NCI-H69 (cell line): Measurements from ENCODE around the gene GTF2IRD1.
"Not testable (repeated sequence)": the region's sequence is repeated elsewhere in the genome, so short reads cannot be mapped to it uniquely, and the experiment has no call there.

Experiments used
- DNase-seq: peaks from one replicate; lab custom pipeline; 2025; lab: John Stamatoyannopoulos, UW

GTF2IRD1 gene

GRCh38 chr7:74453322-74454011 lies at the start of gene GTF2IRD1:
GTF2IRD1 (plus strand) TSS chr7:74453906; CDS start chr7:74508081, 54,175 bp downstream.
- DNase-seq: peak; percentile 88

DNA sequence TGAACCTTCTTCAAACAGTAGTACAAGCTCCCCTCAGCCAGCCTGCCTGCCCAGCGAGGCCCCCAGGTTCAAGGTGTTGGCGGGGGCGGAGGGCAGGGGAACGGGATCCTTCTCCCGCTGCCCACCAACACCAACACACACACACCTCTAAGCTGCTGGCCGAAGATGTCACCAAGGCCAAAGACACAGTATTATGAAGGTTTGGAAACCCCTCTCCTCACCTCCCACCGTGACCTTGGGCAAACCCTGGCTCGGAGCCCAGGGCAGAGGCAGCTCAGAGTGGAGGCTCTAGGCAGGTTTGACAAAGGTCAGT lies 49.4 kb upstream of the GTF2IRD1 start:
- no peak for DNase-seq

DNA sequence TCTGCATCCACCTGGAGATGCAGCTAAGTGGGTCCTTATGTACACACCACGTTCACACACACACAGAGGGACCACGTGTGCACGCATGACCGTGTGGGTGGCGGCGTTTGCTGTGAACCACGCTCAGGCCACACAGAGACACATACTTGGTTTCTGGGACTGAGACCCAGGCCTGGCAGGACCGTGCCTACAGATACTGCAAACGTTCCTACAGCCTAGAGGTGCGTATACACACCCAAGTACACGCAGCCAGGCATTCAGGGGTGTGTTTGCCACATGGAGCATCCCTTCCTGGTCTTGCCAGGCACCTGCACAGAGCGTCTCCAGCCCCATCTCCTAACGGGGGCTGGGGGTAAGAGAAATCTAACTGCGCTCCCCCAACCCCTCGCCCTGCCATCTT lies 49.0 kb upstream of the GTF2IRD1 start:
- peak; percentile 12 for DNase-seq

GRCh38 chr7:74405191-74405898 lies 48.4 kb upstream of the GTF2IRD1 start:
- DNase-seq: peak; percentile 85

DNA sequence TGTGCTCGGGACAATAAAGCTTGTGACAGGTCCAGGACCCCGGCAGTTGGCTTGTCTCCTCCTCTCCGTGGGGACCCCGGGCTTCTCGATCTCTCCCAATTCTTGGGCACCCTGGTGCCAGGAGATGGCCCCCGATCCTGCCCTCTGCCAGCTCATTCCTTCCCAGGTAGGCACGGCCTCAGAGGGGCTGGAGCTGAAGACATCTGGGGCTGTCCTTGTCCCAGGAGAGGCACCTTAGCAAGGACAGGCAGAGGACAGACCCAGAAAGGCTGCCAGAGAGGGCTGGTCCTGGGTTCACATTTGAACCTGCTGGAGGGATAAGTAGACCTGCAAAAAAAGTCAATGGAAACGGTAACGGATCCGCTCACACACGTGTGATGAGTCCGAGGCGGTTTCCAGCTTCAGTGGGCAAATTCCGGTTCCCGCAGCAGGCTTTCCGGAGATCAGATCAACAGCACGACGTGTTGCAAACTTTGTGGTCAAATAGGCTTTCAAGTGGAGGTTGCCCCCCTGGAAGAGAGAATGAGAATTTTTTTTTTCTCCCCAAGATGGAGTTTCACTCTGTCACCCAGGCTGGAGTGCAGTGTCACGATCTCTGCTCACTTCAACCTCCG lies 47.7 kb upstream of the GTF2IRD1 start:
- DNase-seq: no peak

- no peak for DNase-seq
These were observed 45.7 kb upstream of the GTF2IRD1 start for GRCh38 chr7:74407958-74408357.

GRCh38 chr7:74409571-74409970 lies 44.1 kb upstream of the GTF2IRD1 start:
- no peak for DNase-seq

DNA sequence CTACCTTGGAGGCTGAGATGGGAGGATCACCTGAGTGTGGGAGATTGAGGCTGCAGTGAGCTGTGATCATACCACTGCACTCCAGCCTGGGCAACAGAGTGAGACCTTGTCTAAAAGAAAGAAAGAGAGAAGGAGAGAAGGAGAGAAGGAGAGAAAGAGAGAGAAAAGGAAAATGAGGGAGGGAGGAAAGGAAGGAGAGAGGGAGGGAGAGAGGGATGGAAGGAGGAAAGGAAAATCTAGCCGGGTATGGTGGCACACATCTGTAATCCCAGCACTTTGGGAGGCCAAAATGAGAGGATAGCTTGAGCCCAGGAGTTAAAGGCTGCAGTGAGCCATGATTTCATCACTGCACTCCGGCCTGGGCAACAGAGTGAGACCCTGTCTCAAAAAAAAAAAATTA lies 42.9 kb upstream of the GTF2IRD1 start:
- DNase-seq: no peak

- DNase-seq: not testable (repeated sequence)
These were observed 42.1 kb upstream of the GTF2IRD1 start for GRCh38 chr7:74411571-74411970.

DNA sequence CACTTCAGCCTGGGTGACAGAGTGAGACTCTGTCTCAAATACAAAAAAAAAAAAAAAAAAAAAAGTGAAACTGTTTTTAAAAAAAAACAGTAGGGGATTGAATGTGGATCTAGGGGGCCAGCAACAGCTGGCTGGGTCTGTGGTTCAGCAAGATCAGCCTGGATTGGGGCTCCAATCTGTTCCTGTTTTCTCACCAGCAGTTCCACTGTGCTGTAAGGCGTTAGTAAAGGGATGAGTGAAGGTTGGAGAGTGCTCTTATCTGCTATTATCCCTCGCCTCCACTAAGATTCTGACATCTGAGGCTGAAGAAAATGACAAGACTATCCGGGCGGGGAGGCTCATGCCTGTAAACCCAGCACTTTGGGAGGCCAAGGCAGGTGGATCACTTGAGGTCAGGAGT lies 41.6 kb upstream of the GTF2IRD1 start:
- no peak for DNase-seq

GRCh38 chr7:74412603-74413002 lies 41.1 kb upstream of the GTF2IRD1 start:
- DNase-seq: no peak

DNA sequence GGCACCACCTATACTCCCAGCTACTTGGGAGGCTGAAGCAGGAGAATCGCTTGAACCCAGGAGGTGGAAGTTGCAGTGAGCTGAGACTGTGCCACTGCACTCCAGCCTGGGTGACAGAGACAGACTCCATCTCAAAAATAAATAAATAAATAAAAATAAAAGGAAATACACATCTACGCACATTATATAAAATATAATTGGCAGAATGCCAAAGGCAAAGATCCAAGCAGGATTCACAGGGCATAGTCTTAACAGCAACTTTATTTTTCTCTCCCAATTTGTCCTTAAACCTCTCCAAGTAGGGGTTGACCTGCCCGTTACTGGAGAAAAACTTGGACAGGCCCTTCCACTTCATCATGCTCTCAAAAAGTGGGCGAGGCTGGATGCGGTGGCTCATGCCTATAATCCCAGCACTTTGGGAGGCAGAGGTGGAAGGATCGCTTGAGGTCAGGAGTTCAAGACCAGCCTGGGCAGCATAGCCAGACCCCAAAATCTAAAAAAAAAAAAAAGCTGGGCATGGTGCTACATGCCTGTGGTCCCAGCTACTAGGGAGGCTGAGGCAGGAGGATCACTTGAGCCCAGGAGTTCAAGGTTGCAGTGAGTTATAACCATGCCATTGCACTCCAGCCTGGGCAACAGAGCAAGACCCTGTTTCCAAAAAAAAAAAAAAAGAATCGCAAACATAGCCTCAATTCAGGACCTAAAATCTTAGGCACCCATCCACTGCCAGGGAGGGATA lies 38.9 kb upstream of the GTF2IRD1 start:
- DNase-seq: not testable (repeated sequence)

- peak; percentile 77 for DNase-seq
These were observed 36.2 kb upstream of the GTF2IRD1 start for GRCh38 chr7:74417419-74417971.

- no peak for DNase-seq
These were observed 35.6 kb upstream of the GTF2IRD1 start for GRCh38 chr7:74418076-74418475.

DNA sequence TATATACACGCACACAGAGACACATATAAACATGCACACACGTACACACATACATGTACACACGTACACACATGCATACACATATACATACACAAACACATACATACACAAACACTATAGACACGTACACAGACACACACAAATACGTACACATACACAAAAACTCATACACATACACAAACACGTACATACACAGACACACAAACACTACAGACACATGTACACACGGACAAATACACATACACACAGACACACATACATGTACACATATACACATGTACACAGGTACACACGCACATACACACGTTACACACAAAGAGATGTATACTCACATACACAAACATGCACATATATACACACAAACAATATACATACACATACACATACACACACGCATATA lies 35.2 kb upstream of the GTF2IRD1 start:
- DNase-seq: no peak

DNA sequence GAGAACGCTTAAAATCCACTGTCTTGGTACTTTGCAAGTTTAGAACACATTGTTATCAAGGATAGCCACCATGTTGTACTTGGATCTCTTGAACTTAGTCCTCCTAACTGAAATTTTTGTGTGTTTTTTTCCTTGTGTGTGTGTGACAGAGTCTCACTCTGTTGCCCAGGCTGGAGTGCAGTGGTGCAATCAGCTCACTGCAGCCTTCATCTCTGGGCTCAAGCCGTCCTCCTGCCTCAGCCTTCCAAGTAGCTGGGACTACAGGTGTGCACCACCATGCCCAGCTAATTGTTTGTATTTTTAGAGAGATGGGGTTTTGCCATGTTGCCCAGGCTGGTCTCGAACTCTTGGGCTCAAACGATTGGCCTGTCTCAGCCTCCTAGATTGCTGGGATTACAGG lies 34.5 kb upstream of the GTF2IRD1 start:
- not testable (repeated sequence) for DNase-seq

- no peak for DNase-seq
These were observed 33.7 kb upstream of the GTF2IRD1 start for GRCh38 chr7:74420006-74420405.

DNA sequence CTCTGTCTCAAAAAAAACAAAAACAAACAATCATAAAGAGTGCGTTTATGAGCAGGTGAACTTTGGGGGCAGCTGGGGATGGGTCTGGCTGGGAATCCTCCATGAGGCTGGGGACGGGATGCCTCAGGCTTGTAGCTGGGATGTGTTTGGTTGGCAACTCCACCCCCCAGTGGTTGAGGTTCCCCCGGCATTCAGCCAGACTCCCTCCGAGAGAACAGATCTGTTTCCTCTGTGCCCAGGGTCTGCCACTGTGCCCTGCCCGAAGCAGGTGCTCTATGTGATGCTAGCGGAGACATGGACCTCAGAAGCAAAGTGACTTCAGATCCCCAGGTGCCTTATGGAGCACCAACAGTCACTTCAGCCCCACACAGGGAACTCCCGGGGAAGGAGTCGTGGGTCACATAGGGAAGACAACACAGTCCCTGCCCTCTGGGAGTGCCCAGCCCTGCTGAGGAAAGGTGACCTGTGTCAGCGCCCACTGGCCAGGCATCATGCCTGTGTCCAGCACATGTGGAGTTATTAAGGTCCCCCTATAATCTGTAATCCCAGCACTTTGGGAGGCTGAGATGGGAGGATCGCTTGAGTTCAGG lies 29.3 kb upstream of the GTF2IRD1 start:
- no peak for DNase-seq

DNA sequence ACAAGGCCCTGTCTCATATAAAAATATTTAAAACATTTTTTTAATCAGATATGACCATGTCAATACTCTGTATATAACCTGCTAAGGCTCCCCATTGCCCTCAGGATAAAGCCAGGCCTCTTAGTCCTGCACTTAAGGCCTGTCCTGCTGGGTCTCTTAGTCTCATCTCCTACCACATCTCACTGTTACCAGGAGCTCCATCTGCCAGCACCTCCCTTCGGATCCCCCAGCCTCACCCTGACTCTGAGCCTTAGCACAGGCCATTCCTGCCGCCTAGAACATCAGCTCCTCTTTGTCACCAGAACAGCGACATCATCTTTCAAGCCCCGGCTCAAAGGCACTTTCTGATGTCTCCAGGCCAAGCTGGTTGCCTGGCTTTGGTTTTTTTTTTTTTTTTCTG lies 25.7 kb upstream of the GTF2IRD1 start:
- DNase-seq: no peak

DNA sequence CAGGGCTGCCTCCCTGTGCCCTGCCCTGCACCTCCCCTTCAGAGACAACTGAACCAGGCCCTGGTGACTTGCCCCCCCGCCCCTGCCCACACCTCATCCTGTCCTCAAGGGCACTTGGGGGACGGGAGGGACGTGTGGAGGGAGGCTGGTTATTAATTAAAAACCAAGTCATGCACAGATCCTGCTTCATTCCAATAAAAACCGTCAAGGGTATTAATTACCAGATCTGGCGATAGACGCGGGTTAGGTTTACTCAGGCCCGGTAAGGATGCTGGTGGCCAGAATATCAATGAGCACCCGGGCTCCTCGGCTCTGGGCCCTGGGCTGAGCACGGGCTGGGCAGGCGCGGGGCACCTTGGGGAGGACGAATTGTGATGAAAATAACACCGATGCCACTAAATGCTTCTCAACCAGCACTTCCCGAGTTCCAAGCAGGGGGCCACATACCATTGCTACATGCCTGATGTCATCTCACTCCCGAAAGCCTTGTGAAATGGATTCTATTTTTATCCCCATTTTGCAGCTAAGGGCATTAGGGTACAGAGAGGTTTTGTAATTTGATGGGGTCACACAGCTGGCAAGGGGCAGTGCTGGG lies 24.5 kb upstream of the GTF2IRD1 start:
- DNase-seq: no peak

DNA sequence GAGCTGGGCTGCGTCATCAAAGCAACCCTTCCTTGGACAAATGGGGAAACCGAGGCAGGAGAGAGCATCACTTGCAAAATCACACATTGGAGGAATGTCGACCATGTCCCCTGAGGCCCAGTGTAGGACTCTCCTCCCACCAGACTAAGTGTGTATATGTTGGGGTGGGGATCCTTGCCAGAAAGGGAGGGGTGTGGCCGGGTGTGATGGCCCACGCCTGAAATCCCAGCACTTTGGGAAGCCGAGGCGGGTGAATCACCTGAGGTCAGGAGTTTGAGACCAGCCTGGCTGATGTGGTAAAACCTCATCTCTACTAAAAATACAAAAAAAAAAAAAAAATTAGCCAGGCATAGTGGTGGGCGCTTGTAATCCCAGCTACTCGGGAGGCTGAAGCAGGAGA lies 23.3 kb upstream of the GTF2IRD1 start:
- not testable (repeated sequence) for DNase-seq
